Naive thymus-derived CD4-positive, alpha-beta T cell (primary cell): Measurements from ENCODE around the gene ACTA2. TPM values are rescaled to one million over a fixed set of nuclear protein-coding genes. Genes with fewer than 3 reads are reported as not detected.
A peak's percentile ranks its signal among the peaks of the same experiment; 100 is the strongest.

Source experiments
- ATAC-seq: fragments of 150-1000 bp; cut with Tn5 transposase; 2 replicates; pipeline ENCODE4 v1.10.0; 2021; ENCODE audit warnings: mild to moderate bottlenecking, moderate library complexity
- CTCF ChIA-PET: fragments of 350-600 bp; sonication (Branson Sonifier 250); formaldehyde crosslinking; loops from one replicate; lab custom pipeline; 2021; ENCODE audit warnings: antibody characterized with exemption; lab: Charles Lee
- POLR2A ChIA-PET: fragments of 350-600 bp; sonication (Branson Sonifier 250); formaldehyde crosslinking; loops from one replicate; lab custom pipeline; 2021; ENCODE audit warnings: antibody characterized with exemption, inconsistent platforms; lab: Charles Lee
- DNase-seq, 9 donors: peaks; one replicate each; pipeline versions ENCODE4 v3.0.0 to v3.0.0-alpha.2; 2020 to 2022; ENCODE audit warnings: mixed read lengths in 1 of 9
- H3K27ac ChIP-seq: one replicate; pipeline ENCODE4 v1.7.0; 2013; ENCODE audit warnings: mild to moderate bottlenecking, low read depth, low read length, moderate library complexity
- H3K27me3 ChIP-seq, 2 donors: one replicate each; pipeline ENCODE4 v1.7.0; 2013; ENCODE audit warnings: low read length in 2 of 2, mild to moderate bottlenecking in 2 of 2, moderate library complexity in 2 of 2; ENCODE audit not compliant: control insufficient read depth in 2 of 2, insufficient read depth in 2 of 2
- H3K36me3 ChIP-seq, 3 experiments: 1 replicate in 2 of 3; 2 replicates in 1 of 3; pipeline ENCODE4 v1.7.0; 2013; ENCODE audit warnings: low read length in 3 of 3, mild to moderate bottlenecking in 3 of 3, moderate library complexity in 1 of 3; ENCODE audit not compliant: insufficient read depth in 3 of 3, control insufficient read depth in 2 of 3
- H3K4me1 ChIP-seq, 2 donors: one replicate each; pipeline ENCODE4 v1.7.0; 2013; ENCODE audit warnings: low read length in 2 of 2, mild to moderate bottlenecking in 2 of 2, moderate library complexity in 1 of 2; ENCODE audit not compliant: control insufficient read depth in 2 of 2, insufficient read depth in 2 of 2
- H3K4me3 ChIP-seq: 2 replicates; pipeline ENCODE4 v1.7.0; 2013; ENCODE audit warnings: mild to moderate bottlenecking, low read length
- H3K9me3 ChIP-seq, 3 experiments: 1 replicate in 2 of 3; 2 replicates in 1 of 3; pipeline ENCODE4 v1.7.0; 2013; ENCODE audit warnings: low read length in 3 of 3; ENCODE audit not compliant: control insufficient read depth in 2 of 3
- H3K27ac Mint-ChIP-seq, 9 donors: one replicate each; pipeline ENCODE4 v1.8.0; 2020 to 2022; ENCODE audit warnings: mixed read lengths in 9 of 9, mild to moderate bottlenecking in 8 of 9, moderate library complexity in 5 of 9, inconsistent platforms in 2 of 9
- H3K27me3 Mint-ChIP-seq, 5 donors: one replicate each; pipeline ENCODE4 v1.8.0; 2021 to 2022; ENCODE audit warnings: mixed read lengths in 5 of 5, mild to moderate bottlenecking in 1 of 5
- H3K36me3 Mint-ChIP-seq, 5 donors: one replicate each; pipeline ENCODE4 v1.8.0; 2020 to 2022; ENCODE audit warnings: mixed read lengths in 5 of 5, mild to moderate bottlenecking in 3 of 5, inconsistent platforms in 1 of 5
- H3K4me1 Mint-ChIP-seq, 7 donors: one replicate each; pipeline ENCODE4 v1.8.0; 2020 to 2022; ENCODE audit warnings: mixed read lengths in 7 of 7, mild to moderate bottlenecking in 3 of 7, inconsistent platforms in 1 of 7
- H3K4me3 Mint-ChIP-seq, 10 donors: one replicate each; pipeline ENCODE4 v1.8.0; 2020 to 2022; ENCODE audit warnings: mild to moderate bottlenecking in 10 of 10, mixed read lengths in 10 of 10, moderate library complexity in 6 of 10, inconsistent platforms in 2 of 10
- H3K9me3 Mint-ChIP-seq, 11 donors: one replicate each; pipeline ENCODE4 v1.8.0; 2020 to 2022; ENCODE audit warnings: mixed read lengths in 11 of 11, mild to moderate bottlenecking in 4 of 11, inconsistent platforms in 1 of 11, moderate library complexity in 1 of 11
- intact Hi-C, 2 donors: fragments of 100-400 bp; cut with micrococcal nuclease; formaldehyde crosslinking; loops; one replicate each; pipeline ENCODE4 v1.15.1; 2023
- polyA plus RNA-seq, 2 donors: library from polyadenylated mRNA; unstranded; fragments of 300-500 nt; fragmentation: Illumina TruSeq; gene quantifications; one replicate each; pipeline ENCODE4 v1.2.3, GENCODE V29; 2021
- total RNA-seq, 6 experiments: library from RNA in 5 of 6; stranded (reverse) in 5 of 6; gene quantifications; 1 replicate in 5 of 6; 2 replicates in 1 of 6; pipeline ENCODE4 v1.2.3 and lab custom pipeline; 2021 to 2026

The ACTA2 gene
- total and polyA plus RNA-seq, 7 experiments from 2014 or later, result 0.56 to 12.0 (median 1.3) TPM

DNA sequence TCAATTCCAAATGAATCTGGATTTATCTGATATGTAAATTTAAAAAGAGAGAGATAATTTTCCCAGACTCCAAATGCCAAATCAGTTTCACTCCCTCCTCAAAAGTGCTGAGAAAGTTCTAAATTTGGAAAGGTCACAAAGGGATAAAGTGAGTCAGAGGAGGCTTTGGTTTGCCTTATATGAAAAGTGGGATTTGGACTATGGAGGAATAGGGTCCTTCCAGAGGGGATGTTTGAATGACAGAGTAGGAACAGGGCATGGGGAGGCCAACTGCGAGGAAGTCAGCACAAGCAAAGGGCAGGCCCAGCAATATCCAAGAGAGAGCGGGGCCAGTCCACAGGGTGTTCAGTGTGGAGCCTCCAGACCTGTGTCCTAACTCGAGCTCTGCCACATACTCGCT is 28.2 kb upstream of the ACTA2 start:
- peaks cover 0 to 12% (median 0%) of the 10 kb centered on the region in 5 donors for H3K36me3 Mint-ChIP-seq
- no peaks in the 10 kb centered on the region for H3K36me3 ChIP-seq
- intact Hi-C loops, result no loop called here
- ChIA-PET CTCF (interaction anchor here (0.5 to 0.6 kb wide), 2 partner anchors 12 to 144 kb away, joined by 3 read pairs; no protein-coding TSS in a partner anchor), POLR2A (interaction anchor here (0.6 kb wide), 1 partner anchor 11 kb away, joined by 4 read pairs; no protein-coding TSS in a partner anchor)
- no peak overlapping the region for H3K27ac Mint-ChIP-seq
- no peaks in the 10 kb centered on the region for H3K27me3 ChIP-seq
- no peak for DNase-seq
- H3K4me1 Mint-ChIP-seq, result peaks cover 2 to 25% (median 8%) of the 10 kb centered on the region in 7 donors
- ATAC-seq, result no peak
- H3K4me3 Mint-ChIP-seq, result no peak overlapping the region
- H3K9me3 Mint-ChIP-seq, result peaks cover 0 to 1% (median 0%) of the 10 kb centered on the region in 11 donors
- H3K4me3 ChIP-seq, result no peak overlapping the region
- H3K27ac ChIP-seq, result no peak overlapping the region
- no peaks in the 10 kb centered on the region for H3K9me3 ChIP-seq
- H3K4me1 ChIP-seq, result peaks cover under 1 to 1% of the 10 kb centered on the region in 2 donors
- peaks cover 0 to 3% (median 0%) of the 10 kb centered on the region in 5 donors for H3K27me3 Mint-ChIP-seq

- intact Hi-C loops, result no loop called here
- H3K27me3 Mint-ChIP-seq, result peaks cover 0 to 3% (median 0%) of the 10 kb centered on the region in 5 donors
- Histone ChIP-seq H3K36me3 (no peaks in the 10 kb centered on the region), H3K4me1 (peaks cover 6 to 7% of the 10 kb centered on the region in 2 donors), H3K9me3 (no peaks in the 10 kb centered on the region), H3K27me3 (no peaks in the 10 kb centered on the region), H3K4me3 (no peak overlapping the region), H3K27ac (no peak overlapping the region)
- ChIA-PET POLR2A (no interaction called here), CTCF (interaction anchor here (0.5 kb wide), 1 partner anchor 144 kb away, joined by 3 read pairs; no protein-coding TSS in a partner anchor)
- H3K36me3 Mint-ChIP-seq, result peaks cover 0 to 8% (median 0%) of the 10 kb centered on the region in 5 donors
- no peak for ATAC-seq
- peaks cover 8 to 26% (median 13%) of the 10 kb centered on the region in 7 donors for H3K4me1 Mint-ChIP-seq
- DNase-seq, result no peak
- no peak overlapping the region for H3K4me3 Mint-ChIP-seq
- no peak overlapping the region for H3K27ac Mint-ChIP-seq
- no peaks in the 10 kb centered on the region for H3K9me3 Mint-ChIP-seq
Measured at GRCh38 chr10:88980247-88980646, 27.7 kb upstream of the ACTA2 start.

DNA sequence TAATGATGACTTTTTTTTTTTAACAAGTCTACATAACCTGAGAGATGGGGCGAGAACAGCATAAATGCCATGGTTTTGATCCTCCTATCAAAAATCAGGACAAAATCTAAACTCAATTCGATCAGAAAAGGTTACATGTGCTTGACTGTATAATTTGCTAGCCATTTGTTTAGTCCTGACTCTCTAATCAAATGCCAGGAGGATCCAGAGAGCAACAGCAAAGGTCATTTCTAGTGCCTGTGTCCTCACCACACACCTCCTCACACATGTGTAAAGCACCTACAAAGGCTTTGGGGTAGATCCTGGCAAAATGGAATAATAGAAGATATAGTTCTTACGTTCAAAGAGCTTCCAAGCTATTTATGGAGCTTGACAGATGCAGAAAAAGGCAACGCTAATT is 27.0 kb upstream of the ACTA2 start:
- H3K9me3 ChIP-seq, result no peaks in the 10 kb centered on the region
- H3K4me1 ChIP-seq, result peaks cover 7 to 8% of the 10 kb centered on the region in 2 donors
- peaks cover 9 to 30% (median 18%) of the 10 kb centered on the region in 7 donors for H3K4me1 Mint-ChIP-seq
- H3K4me3 ChIP-seq, result no peak overlapping the region
- ATAC-seq (no peak), DNase-seq (no peak)
- no peaks in the 10 kb centered on the region for H3K36me3 ChIP-seq
- no peaks in the 10 kb centered on the region for H3K9me3 Mint-ChIP-seq
- intact Hi-C loops, result loop anchor here in 1 of 2 donors (5.0 kb wide), 1 partner anchor 723 kb away; the partner anchor contains the start of gene KIF20B
- no peak overlapping the region for H3K27ac ChIP-seq
- ChIA-PET POLR2A (no interaction called here), CTCF (no interaction called here)
- H3K27me3 ChIP-seq, result no peaks in the 10 kb centered on the region
- H3K27me3 Mint-ChIP-seq, result peaks cover 0 to 3% (median 0%) of the 10 kb centered on the region in 5 donors
- H3K36me3 Mint-ChIP-seq, result peaks cover 0 to 8% (median 0%) of the 10 kb centered on the region in 5 donors
- H3K4me3 Mint-ChIP-seq, result no peak overlapping the region
- H3K27ac Mint-ChIP-seq, result no peak overlapping the region

GRCh38 chr10:88979153-88979562 is 26.6 kb upstream of the ACTA2 start:
- H3K4me3 Mint-ChIP-seq, result no peak overlapping the region
- ChIA-PET CTCF (interaction anchor here (0.6 to 0.9 kb wide), 2 partner anchors 8 to 44 kb away, joined by 3 to 4 read pairs; no protein-coding TSS in a partner anchor), POLR2A (no interaction called here)
- peaks cover 0 to 8% (median 0%) of the 10 kb centered on the region in 5 donors for H3K36me3 Mint-ChIP-seq
- H3K4me1 Mint-ChIP-seq, result peaks cover 6 to 29% (median 18%) of the 10 kb centered on the region in 7 donors
- peaks cover 0 to 3% (median 0%) of the 10 kb centered on the region in 5 donors for H3K27me3 Mint-ChIP-seq
- no peaks in the 10 kb centered on the region for H3K27me3 ChIP-seq
- ATAC-seq, result no peak
- no peaks in the 10 kb centered on the region for H3K9me3 ChIP-seq
- intact Hi-C loops, result loop anchor here in 1 of 2 donors (5.0 kb wide), 1 partner anchor 723 kb away; the partner anchor contains the start of gene KIF20B
- H3K9me3 Mint-ChIP-seq, result no peaks in the 10 kb centered on the region
- H3K4me1 ChIP-seq, result peaks cover 7 to 12% of the 10 kb centered on the region in 2 donors
- H3K36me3 ChIP-seq, result no peaks in the 10 kb centered on the region
- peak overlapping the region in 2 of 9 donors; percentile 32 to 33 for H3K27ac Mint-ChIP-seq
- no peak overlapping the region for H3K4me3 ChIP-seq
- DNase-seq, result no peak
- no peak overlapping the region for H3K27ac ChIP-seq

DNA sequence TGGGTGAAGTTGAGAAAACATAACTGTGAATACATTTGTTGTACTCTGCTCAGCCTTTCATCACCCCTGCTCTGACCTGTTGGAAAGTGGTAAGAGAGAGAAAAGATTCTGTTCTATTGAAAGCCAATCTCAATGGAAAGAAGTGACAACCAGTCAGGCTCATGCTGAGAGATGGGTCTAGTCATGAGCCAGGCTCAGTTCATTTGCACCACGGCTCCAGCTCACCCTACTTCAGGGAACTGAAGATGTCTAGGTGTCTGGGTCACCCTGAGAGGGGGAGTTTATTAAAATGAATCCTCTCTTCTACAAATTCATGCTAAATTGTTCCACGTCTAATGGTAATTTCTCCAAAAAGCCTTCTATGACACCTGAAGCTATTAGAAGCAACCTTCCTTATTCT is 25.9 kb upstream of the ACTA2 start:
- Histone ChIP-seq H3K27me3 (no peaks in the 10 kb centered on the region), H3K4me1 (peaks cover 7 to 14% of the 10 kb centered on the region in 2 donors), H3K27ac (no peak overlapping the region), H3K9me3 (no peaks in the 10 kb centered on the region), H3K4me3 (no peak overlapping the region), H3K36me3 (no peaks in the 10 kb centered on the region)
- no peak for DNase-seq
- Mint-ChIP-seq H3K27ac (no peak overlapping the region), H3K27me3 (peaks cover 0 to 3% (median 0%) of the 10 kb centered on the region in 5 donors), H3K4me3 (no peak overlapping the region), H3K9me3 (no peaks in the 10 kb centered on the region), H3K36me3 (peaks cover 0 to 5% (median 0%) of the 10 kb centered on the region in 5 donors), H3K4me1 (peaks cover 4 to 23% (median 18%) of the 10 kb centered on the region in 7 donors)
- POLR2A ChIA-PET, result no interaction called here
- intact Hi-C loops, result loop anchor here in 1 of 2 donors (5.0 kb wide), 1 partner anchor 724 kb away; the partner anchor contains the start of gene KIF20B
- CTCF ChIA-PET, result interaction anchor here (0.6 to 0.9 kb wide), 2 partner anchors 9 to 44 kb away, joined by 3 to 4 read pairs; no protein-coding TSS in a partner anchor
- no peak for ATAC-seq

DNA sequence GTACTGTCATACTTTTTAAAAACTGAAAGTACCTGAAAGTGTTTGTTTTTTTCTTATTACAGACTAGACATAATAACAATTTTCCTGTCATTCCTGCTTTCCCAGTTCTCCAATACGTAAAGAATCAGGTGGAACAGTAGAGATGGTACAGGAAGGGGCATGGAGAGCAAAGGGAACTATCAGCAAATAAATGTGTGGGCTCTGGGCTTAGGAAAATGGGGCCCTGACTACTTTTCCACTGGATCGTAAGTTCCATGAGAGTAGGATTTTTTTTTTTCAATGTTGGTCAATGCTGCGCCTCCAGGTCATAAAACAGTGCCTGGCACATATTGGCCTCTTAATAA is 22.8 kb upstream of the ACTA2 start:
- ChIA-PET POLR2A (interaction anchor here (1.1 to 1.7 kb wide), 3 partner anchors 12 to 15 kb away, joined by 3 to 7 read pairs (median 4); partner anchors contain the start of gene FAS), CTCF (interaction anchor here (0.6 to 1.6 kb wide), 2 partner anchors 42 to 54 kb away, joined by 3 to 5 read pairs; no protein-coding TSS in a partner anchor)
- Mint-ChIP-seq H3K4me1 (peaks cover 4 to 26% (median 16%) of the 10 kb centered on the region in 7 donors), H3K9me3 (no peaks in the 10 kb centered on the region), H3K36me3 (peaks cover 0 to 7% (median 0%) of the 10 kb centered on the region in 5 donors), H3K27ac (peak overlapping the region; percentile 88 to 99 (median 93)), H3K27me3 (peaks cover 0 to 7% (median 0%) of the 10 kb centered on the region in 5 donors), H3K4me3 (peak overlapping the region; percentile 84 to 100 (median 90))
- intact Hi-C loops, result loop anchor here (1.0 to 5.0 kb wide), 5 partner anchors 9 to 727 kb away; partner anchors contain the start of genes FAS (in 1 of the 2) and KIF20B (in 1 of the 2)
- ATAC-seq (no peak), DNase-seq (no peak)
- Histone ChIP-seq H3K27me3 (no peaks in the 10 kb centered on the region), H3K4me1 (peaks cover 7 to 14% of the 10 kb centered on the region in 2 donors), H3K27ac (peak overlapping the region; percentile 65), H3K9me3 (no peaks in the 10 kb centered on the region), H3K36me3 (no peaks in the 10 kb centered on the region), H3K4me3 (peak overlapping the region; percentile 46)
